ENCODE results near the gene GGTLC1. TPM values are rescaled to one million over a fixed set of nuclear protein-coding genes. Genes with fewer than 3 reads are reported as not detected.

The GGTLC1 gene
- total RNA-seq, 1 donor from 2014 or later: not detected

DNA sequence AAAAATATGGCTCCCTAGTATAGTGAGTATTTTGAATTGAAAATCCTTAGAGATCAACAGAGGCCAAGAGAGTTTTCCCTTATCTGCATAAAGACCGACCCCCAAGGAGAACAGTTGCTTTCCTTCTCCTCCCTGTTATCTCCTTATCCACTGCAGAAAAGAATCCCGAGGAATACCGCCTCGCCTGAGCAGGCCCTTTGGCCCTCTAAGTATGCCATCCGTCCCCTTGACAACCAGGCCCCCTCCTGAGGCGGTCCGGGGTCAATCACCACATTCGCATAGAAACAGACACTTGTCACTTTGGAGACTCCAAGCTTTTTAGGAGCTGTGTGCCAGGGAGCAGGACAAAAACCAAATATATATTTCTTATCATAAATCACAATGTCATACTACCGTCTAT, 15.9 kb upstream of the GGTLC1 start:
- H3K27me3 Mint-ChIP-seq (ENCODE audit: unreplicated experiment): peaks cover 3% of the 10 kb centered on the region
- peaks cover 6% of the 10 kb centered on the region for H3K4me1 Mint-ChIP-seq (ENCODE audit: low read depth, unreplicated experiment)
- TF ChIP-seq CTCF (IDR thresholded peaks at IDR 0.05; ENCODE audit: partially characterized antibody, unreplicated experiment): no peak
- DNase-seq: no peak
- H3K9me3 Mint-ChIP-seq (ENCODE audit: unreplicated experiment): peaks cover 6% of the 10 kb centered on the region
- H3K27ac Mint-ChIP-seq (ENCODE audit: unreplicated experiment): no peak overlapping the region
- H3K36me3 Mint-ChIP-seq (ENCODE audit: unreplicated experiment): no peaks in the 10 kb centered on the region
- H3K4me3 Mint-ChIP-seq (ENCODE audit: unreplicated experiment): no peak overlapping the region

- no peak overlapping the region for H3K27ac Mint-ChIP-seq (ENCODE audit: unreplicated experiment)
- peaks cover 4% of the 10 kb centered on the region for H3K9me3 Mint-ChIP-seq (ENCODE audit: unreplicated experiment)
- peaks cover 3% of the 10 kb centered on the region for H3K4me1 Mint-ChIP-seq (ENCODE audit: low read depth, unreplicated experiment)
- peaks cover 3% of the 10 kb centered on the region for H3K27me3 Mint-ChIP-seq (ENCODE audit: unreplicated experiment)
- H3K4me3 Mint-ChIP-seq (ENCODE audit: unreplicated experiment): no peak overlapping the region
- no peaks in the 10 kb centered on the region for H3K36me3 Mint-ChIP-seq (ENCODE audit: unreplicated experiment)
- TF ChIP-seq CTCF (IDR thresholded peaks at IDR 0.05; ENCODE audit: partially characterized antibody, unreplicated experiment): no peak
- no peak for DNase-seq
These were observed 14.3 kb upstream of the GGTLC1 start for GRCh38 chr20:24002896-24003295.

GRCh38 chr20:24001712-24002405, 13.3 kb upstream of the GGTLC1 start:
- Mint-ChIP-seq H3K4me1 (ENCODE audit: low read depth, unreplicated experiment) (peaks cover 3% of the 10 kb centered on the region), H3K9me3 (ENCODE audit: unreplicated experiment) (peaks cover 4% of the 10 kb centered on the region), H3K36me3 (ENCODE audit: unreplicated experiment) (no peaks in the 10 kb centered on the region), H3K27ac (ENCODE audit: unreplicated experiment) (no peak overlapping the region), H3K4me3 (ENCODE audit: unreplicated experiment) (no peak overlapping the region), H3K27me3 (ENCODE audit: unreplicated experiment) (no peaks in the 10 kb centered on the region)
- no peak for DNase-seq
- TF ChIP-seq CTCF (IDR thresholded peaks at IDR 0.05; ENCODE audit: partially characterized antibody, unreplicated experiment): no peak

- Mint-ChIP-seq H3K27me3 (ENCODE audit: unreplicated experiment) (peaks cover 2% of the 10 kb centered on the region), H3K36me3 (ENCODE audit: unreplicated experiment) (no peaks in the 10 kb centered on the region), H3K9me3 (ENCODE audit: unreplicated experiment) (peaks cover 6% of the 10 kb centered on the region), H3K4me1 (ENCODE audit: low read depth, unreplicated experiment) (peaks cover 4% of the 10 kb centered on the region), H3K27ac (ENCODE audit: unreplicated experiment) (no peak overlapping the region), H3K4me3 (ENCODE audit: unreplicated experiment) (no peak overlapping the region)
- no peak for TF ChIP-seq CTCF (IDR thresholded peaks at IDR 0.05; ENCODE audit: partially characterized antibody, unreplicated experiment)
- DNase-seq: no peak
These were observed 10.3 kb upstream of the GGTLC1 start for GRCh38 chr20:23998844-23999243.

GRCh38 chr20:23998392-23998791, 9.8 kb upstream of the GGTLC1 start:
- peaks cover 6% of the 10 kb centered on the region for H3K9me3 Mint-ChIP-seq (ENCODE audit: unreplicated experiment)
- no peak for TF ChIP-seq CTCF (IDR thresholded peaks at IDR 0.05; ENCODE audit: partially characterized antibody, unreplicated experiment)
- H3K4me1 Mint-ChIP-seq (ENCODE audit: low read depth, unreplicated experiment): peaks cover 4% of the 10 kb centered on the region
- no peak overlapping the region for H3K4me3 Mint-ChIP-seq (ENCODE audit: unreplicated experiment)
- H3K27ac Mint-ChIP-seq (ENCODE audit: unreplicated experiment): no peak overlapping the region
- H3K27me3 Mint-ChIP-seq (ENCODE audit: unreplicated experiment): peaks cover 2% of the 10 kb centered on the region
- no peak for DNase-seq
- H3K36me3 Mint-ChIP-seq (ENCODE audit: unreplicated experiment): no peaks in the 10 kb centered on the region

Data from glutamatergic neuron (in vitro differentiated cells).